NCI-H524 treated with DMSO at 0.1 percent for 48 hours (cell line): ENCODE data around the gene HMOX2.

Experiments
- DNase-seq: peaks from one replicate; lab custom pipeline; 2025; lab: John Stamatoyannopoulos, UW

The HMOX2 gene

DNA sequence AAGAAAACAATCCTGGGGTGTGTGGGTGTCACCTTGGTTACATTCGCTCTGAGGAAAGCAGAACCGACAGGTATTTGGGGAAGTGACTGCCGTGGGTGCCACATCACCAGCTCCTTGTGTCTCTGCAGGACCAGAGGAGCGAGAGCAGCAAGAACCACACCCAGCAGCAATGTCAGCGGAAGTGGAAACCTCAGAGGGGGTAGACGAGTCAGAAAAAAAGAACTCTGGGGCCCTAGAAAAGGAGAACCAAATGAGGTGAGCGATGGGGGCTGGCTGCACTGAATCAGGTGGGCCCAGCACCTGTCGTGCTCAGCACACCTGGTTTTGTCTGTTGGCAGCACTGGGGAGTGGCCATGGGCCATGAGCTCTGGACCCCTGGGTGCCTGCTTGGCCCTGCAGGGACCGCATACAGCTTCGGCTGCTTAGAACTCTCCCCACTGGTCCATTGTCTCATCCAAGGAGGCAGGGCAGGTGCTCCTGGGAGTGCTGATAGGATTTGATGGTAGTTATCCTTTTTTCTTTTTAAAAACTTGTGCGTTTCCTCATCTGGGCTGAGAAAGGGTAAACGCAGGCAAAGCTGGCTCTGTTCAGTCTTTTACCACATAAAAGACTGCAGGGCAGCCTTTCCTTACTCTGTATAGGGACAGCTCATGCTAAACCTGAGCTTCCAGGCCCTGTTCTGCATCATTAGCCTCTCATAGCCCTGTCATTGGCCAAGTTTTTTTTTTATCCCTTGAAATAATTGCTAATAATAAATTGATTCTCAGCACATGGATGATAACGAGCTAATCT lies 29.4 kb downstream of the HMOX2 start:
- DNase-seq = no peak

DNA sequence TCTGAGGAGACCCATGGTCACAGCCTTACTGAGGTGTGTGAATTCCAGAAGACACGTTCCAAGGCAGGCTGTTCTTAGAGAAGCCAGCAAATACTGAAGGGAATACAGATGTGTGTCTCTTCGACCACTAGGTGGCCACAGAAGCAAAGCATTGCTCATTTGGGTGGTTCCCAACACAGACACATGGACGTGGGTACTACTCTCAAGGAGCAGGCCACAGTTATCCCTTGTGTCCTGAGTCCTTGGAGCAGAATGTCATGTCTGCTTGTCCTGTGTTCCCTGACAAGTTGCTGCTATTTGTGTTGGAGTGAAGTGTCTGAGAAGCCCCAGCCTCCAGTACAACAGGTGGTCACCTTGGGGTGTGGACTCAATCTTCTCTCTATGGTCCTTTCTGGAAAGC lies 30.3 kb downstream of the HMOX2 start:
- no peak for DNase-seq

DNA sequence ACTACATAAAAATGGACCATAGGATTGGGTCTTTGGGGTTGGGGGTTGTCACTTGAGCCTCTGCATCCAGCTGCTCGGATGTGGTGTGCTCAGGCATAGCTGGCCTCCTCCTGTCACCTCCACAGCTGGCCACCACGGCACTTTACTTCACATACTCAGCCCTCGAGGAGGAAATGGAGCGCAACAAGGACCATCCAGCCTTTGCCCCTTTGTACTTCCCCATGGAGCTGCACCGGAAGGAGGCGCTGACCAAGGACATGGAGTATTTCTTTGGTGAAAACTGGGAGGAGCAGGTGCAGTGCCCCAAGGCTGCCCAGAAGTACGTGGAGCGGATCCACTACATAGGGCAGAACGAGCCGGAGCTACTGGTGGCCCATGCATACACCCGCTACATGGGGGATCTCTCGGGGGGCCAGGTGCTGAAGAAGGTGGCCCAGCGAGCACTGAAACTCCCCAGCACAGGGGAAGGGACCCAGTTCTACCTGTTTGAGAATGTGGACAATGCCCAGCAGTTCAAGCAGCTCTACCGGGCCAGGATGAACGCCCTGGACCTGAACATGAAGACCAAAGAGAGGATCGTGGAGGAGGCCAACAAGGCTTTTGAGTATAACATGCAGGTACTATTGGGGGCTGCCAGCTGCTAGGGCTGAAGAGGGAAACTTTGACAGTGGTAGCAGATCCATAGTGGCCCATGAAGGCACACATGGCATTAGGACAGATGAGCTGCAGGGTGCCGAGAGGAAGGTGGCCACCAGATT lies 31.6 kb downstream of the HMOX2 start:
- DNase-seq = no peak

DNA sequence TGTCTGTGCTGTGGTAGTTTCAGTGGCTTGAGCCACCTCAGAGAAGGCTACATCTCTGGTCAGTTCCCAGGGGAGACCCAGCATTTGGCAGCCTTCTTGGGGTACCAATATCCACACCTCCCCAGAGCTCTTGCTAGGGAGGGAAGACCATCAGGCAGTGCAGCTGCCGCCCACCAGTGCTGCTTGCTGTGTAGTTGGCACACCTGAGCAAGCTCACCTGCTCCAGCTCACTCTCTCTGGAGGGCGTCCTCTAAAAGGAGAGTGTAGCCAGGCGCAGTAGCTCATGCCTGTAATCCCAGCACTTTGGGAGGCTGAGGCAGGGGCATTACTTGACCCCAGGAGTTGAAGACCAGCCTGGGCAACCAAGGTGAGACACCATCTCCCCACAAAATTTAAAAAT lies 32.6 kb downstream of the HMOX2 start:
- no peak for DNase-seq

DNA sequence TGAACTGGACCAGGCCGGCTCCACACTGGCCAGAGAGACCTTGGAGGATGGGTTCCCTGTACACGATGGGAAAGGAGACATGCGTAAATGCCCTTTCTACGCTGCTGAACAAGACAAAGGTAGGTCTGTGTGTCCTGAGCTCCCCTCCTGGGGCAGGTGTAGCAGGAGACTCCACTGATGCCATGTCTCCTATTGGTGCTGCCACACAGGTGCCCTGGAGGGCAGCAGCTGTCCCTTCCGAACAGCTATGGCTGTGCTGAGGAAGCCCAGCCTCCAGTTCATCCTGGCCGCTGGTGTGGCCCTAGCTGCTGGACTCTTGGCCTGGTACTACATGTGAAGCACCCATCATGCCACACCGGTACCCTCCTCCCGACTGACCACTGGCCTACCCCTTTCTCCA lies 33.2 kb downstream of the HMOX2 start:
- no peak for DNase-seq

DNA sequence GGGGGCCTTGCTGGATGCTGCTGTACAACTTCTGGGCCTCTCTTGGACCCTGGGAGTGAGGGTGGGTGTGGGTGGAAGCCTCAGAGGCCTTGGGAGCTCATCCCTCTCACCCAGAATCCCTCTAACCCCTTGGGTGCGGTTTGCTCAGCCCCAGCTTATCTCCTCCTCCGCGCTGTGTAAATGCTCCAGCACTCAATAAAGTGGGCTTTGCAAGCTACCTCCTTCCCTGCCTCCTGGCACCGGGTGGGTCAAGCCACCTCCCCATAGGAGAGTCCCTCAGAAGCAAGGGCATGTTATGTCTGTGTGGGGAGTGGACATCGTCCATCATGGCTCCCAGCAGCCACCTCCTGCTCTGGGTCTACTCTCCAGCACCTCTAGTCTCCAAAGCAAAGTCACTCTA lies 33.9 kb downstream of the HMOX2 start:
- no peak for DNase-seq

DNA sequence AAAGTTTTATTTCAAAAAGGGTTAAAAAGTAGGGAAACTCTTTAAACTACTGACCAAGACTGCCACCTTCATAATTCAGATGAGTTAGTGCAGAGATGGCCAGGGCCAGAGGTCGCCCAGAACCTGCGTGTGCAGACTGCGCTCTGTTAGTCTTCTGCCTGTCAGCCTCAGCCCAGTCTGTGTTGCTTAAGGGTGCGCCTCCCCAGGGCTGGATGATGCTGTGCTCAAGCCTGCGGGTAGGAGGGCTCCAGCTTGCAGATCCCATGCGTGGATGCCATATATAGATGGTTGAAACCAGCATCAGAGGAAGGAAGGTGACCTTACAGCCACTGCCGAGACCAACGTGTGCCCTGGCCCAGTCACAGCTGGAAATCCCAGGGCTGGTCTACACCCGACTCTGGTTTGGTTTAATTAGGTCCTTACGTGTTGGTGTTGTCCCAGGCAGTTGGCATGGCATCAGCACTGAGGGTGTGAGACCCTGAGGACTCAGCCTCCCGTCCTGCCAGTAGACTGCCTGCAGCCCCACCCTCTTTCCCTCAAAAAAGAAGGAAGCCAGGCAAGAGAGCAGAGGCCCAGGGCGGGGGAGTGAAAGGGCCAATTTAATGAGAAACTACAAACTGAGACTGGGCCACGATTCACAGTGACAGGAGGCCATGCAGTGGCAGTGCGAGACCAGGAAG lies 34.7 kb downstream of the HMOX2 start:
- DNase-seq = no peak

DNA sequence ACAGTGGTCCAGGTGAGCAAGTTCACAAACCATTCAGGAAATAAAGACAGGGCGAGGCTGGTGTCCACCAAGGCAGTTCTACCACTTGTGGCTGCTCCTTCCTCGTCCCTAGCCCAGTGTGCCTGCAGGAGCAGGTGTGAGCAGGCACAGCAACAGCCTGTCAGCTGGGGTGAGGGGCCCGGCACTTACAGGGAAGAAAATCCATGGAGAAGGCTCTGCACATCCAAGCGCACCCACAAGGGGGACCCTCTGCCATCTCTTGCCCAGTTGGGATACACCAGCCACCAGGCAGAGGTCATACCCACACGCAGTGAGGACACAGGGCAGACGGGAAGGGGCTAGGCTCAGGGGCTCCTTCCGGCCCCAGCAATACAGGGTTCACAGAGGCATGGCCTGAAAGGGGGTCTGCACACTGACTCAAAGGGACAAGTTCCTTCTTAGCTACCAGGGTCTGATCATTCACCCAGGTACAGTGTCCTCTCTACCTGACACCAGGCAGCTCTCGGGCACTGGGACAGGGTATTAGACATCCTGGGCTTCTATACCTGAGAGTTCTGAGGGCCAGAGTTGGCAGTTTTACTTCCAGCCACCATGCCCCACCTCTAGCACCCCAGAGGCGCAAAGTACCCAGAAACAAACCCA lies 35.4 kb downstream of the HMOX2 start:
- peak; percentile 58 for DNase-seq

DNA sequence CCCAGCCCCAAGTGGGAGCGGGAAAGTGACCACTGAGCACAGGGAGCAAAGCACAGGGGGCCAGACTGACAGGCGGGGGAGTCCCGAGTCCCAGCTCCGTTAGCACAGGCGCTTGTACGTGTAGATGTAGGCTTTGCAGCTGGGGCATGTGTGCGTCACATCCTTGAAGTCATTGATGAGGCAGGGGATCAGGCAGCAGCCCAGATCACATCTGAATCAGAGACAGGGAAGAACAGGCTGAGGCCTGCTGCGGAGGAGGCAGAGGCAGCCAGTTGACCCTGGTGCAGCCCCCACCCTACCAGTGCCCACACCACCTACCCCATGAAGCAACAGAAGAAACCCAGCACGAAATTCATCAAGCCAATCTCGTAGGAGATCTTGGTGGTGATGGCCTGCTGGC lies 36.3 kb downstream of the HMOX2 start:
- DNase-seq = no peak

DNA sequence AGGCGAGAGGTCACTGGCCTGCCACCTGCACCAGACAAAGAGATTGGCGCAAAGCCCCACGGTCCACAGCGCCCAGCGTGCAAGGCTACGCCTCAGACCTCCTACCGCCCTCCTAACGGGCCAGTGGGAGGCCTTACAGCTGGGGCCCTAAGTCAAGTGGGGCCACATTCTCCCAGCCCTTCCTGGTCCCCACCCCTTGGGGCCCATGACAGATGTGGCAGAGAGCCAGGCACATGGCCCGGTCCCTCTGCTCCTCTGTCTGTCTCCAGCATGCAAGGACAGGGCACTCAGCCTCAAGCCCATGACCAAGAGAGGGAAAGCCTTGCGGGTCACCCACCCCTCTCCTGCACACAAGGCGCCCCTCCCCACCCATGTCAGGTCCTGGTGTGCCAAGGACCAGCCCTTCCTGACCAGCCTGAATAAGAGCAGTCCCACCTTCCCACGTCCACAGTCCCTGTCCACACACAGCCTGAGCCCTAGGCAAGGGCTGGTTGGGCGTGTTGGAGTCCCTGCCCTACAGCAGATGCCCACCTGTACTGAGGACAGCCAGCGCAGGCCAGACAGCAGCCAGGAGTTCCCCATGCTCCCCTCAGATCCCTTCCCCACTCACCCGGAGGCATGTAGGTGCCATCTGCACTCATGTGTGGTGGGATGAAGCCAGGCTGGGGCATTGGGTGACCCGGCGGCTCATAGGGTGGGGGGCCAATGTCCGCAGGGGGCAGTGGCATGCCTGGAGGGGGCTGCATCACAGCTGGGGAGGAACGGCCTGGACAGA lies 37.1 kb downstream of the HMOX2 start:
- DNase-seq = no peak

DNA sequence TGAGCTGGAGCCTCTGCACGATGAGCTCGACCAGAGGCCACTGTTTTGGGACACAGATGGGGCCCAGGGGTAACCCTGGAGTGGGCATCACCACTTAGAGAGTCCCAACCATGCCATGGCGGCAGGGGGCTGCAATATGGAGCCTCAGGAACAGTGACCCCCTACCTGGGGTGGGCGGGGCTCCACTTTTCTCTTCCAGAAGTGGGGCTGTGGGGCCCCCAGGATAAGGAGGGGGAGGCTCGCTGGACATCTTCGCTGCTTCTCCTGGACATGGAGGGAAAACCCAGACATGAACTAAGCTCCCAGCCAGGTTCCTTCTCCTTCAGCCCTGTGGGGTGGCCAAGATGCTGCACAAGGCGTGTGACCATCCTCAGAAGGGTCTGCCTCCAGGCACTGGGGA lies 37.7 kb downstream of the HMOX2 start:
- DNase-seq = no peak

DNA sequence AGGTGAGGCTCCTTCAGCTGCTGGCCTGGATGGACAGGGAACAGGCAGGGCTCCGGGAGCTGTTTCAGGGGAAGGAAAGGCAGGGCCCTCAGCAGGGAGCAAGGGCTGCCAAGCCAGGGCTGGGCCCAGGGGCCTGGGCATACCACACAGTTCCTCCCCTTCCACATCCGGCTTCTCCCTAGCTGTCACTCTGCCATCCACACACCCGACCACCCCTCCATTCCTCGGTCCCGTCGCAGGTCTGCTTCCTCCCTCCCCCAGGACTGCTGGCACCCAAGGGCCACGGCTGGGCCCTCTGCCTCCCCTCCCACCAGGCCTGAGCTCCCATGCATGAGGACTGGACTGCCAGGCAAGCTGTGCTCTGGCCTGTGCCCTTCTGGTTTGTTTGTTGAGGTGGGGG lies 38.4 kb downstream of the HMOX2 start:
- DNase-seq = no peak

DNA sequence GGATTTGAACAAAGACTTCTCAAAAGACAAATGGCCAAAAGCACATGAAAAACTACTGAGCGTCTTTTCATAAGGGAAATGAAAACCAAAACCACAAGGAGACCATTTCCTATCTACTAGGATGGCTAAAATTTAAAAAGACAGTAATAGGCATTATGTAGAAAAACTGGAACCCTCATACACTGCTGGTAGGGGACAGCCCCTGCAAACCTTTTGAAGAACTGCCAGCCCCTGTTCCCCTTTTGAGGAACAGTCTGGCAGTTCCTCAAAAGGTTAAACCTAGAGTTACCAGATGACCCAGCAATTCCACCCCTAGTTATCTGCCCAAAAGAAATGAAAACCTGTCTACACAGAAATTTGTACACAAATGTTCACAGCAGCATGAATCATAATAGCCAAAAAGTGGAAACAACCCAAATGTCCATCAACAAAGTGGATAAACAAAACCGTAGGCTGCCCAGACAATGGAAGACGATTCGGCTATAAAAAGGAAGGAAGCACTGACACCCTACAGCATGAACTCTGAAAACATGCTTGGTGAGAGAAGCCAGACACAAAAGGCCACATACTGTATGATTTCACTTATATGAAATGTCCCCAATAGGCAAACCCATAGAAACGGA lies 39.5 kb downstream of the HMOX2 start:
- DNase-seq = no peak

DNA sequence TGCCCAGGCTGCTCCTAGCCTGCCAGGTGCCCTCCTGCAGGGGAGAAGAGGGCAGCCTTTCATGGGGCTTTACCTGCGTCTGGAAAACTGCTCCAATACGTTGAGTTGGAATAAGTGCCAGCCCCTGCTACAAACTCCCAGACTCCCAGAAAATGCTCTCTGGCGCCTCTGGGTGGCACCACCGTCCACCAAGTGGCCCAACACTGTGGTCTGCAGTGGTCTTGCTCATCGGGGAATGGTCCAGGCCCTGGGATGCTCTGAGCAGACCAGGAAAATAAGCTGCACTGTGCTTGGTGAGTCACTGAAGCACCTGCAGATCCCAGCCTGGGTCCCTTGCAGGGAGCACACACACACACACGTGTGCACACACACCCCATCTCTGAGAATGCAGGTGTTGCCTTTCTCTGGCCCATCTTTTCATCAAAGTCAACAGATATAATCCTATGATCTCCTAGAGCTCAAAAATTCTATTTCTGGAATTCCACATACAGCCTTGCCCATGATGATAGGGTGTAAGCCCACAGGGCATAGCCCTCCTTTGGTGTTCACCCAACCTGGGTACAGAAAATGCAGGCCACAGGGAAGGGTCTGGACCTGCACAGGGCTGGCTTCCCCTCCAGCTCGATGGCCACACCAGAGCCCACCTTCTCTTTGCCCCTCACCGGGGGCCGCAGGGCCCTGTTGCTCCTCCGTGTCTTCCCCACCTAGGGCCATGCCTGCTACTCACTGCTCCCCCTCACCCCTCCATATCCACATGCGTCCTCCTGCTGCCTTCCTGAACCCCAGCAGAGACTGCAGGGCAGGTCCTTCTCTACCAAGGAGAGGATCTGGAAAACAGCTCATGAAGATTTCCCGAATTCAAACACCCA lies 41.8 kb downstream of the HMOX2 start:
- peak; percentile 17 for DNase-seq

DNA sequence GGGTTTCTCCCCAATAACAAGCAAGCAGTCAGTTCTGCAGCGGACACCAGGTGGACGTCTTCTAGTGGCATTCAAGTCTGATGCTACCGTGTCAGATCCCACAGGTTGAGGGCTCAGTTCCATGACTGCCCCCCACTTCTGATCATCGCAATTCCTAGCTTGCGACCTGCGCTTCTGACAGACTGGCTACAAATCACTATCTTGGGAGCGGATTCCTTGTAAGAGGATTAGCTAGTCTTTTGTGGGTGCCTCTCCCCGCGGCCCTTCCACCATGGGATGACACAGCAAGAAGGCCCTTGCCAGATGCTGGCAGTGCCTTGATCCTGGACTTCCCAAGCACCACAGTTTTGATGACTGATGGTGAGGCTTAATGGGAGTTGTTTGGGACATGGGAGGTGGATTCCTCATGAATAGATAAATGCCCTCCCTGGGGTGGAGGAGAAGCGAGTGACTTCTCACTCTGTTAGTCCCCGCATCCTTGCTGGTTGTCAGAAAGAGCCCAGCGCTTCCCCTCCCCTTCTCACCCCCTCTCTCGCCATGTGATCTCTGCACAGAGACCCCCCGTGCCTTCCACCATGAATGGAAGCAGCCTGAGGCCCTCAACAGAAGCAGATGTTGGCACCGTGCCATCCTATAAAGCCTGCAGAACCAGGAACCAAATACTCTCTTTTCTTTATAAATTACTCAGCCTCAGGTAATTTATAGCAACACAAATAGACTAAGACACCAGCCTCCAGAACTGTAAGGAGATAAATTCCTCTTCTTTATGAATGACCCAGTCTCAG lies 43.3 kb downstream of the HMOX2 start:
- DNase-seq = no peak

DNA sequence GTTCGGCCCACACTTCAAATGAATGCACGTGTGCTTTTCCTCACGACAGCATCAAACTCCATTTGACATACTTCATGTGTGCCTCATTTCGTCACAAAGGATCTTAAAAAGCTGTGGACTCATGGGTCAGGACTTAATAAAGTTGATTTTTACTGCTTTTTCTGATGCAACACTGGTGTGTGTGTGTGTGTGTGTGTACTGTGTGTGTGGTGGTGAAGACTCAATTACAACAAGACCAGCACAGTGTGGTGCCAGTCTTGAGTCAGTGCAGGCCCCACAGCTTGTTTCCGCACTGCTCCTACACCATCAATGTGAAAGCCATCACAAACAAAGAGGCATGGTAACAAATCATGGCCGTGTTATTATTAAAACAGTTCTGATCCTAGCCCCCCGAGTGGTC lies 44.7 kb downstream of the HMOX2 start:
- DNase-seq = no peak

DNA sequence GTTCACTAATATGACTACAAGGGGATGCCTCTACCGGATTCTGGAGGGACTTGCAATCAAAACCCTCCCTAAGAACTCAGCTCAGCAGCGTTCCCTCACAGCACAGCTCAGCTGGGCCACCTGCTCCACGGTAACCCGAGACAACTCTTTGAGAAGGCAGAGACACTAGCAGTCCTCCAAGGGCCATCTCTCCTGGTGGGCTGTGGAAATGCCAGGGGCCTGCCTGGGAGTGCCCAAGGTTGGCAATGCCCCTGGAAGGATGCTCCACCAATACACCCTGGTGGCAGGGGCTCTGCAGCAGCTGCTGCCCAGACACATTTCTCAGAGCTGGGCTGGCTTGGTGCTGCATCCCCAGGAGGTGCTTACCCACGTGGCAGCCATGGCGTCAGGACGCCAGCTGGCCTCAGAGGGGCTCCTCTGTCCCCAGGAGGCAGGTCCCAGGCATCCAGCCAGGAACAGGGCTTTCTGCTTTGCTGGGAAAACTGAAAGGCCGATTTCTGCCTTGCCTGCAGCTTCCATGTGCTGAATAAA lies 45.9 kb downstream of the HMOX2 start:
- peak; percentile 88 for DNase-seq

DNA sequence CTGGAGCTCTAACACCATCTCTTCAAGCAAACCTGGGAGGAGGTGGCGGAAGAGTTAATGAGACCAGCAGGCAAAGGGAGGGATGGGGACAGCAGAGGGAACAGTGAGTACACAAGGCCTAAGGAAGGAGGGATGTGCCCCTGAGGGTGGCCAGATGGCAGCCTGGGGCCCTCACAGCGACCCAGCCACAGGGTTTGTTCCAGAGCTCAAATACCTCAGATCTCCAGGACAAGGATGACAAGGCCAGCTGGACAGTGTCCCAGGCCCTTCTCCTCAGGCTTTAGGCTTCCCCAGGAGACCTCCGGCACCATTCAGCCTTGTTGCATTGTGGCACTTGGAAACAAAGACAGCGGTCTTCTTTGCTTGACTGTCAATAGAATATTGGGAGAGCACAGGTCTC lies 47.5 kb downstream of the HMOX2 start:
- no peak for DNase-seq

DNA sequence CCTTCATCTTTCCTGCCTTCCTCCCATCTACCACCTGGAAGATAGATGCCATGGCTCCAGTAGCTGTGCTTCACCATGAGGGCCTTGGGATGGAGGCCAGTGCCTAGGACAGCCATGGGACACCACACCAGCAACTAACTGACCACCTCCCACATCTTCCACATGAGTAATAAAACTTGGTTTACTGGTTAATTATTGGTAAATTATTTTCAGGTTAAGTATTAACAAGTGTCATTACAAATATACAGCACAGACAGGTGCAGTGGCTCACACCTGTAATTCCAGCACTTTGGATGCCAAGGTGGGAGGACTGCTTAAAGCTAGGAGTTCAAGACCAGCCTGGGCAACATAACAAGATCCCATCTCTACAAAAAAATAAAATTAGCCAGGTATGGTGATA lies 48.4 kb downstream of the HMOX2 start:
- DNase-seq = no peak
